Body of pancreas (tissue), 4 donors: ENCODE data around the gene LAMA4. TPM values are rescaled to one million over a fixed set of nuclear protein-coding genes. Genes with fewer than 3 reads are reported as not detected.

Experiments used
- ATAC-seq: fragments of 150-250 bp; one replicate; pipeline ENCODE4 v1.9.1; 2016
- DNase-seq, 4 donors: peaks; one replicate each; pipeline ENCODE4 v3.0.0-alpha.2; 2019
- H3K27ac ChIP-seq, 4 donors: fragments of 200-600 bp; sonication (generic); 1 replicate in 3 of 4; 2 replicates in 1 of 4; pipeline versions ENCODE4 v1.5.1 to v1.6.1; 2016 to 2019; ENCODE audit warnings: mild to moderate bottlenecking in 1 of 4, mixed read lengths in 1 of 4, moderate library complexity in 1 of 4
- H3K27me3 ChIP-seq, 2 donors: fragments of 200-600 bp; sonication (generic); one replicate each; pipeline ENCODE4 v1.6.0; 2016; ENCODE audit warnings: mild to moderate bottlenecking in 1 of 2
- H3K36me3 ChIP-seq, 2 donors: fragments of 200-600 bp; sonication (generic); replicated peaks in 1 of 2; 2 replicates each; pipeline ENCODE4 v1.5.1; 2016; ENCODE audit warnings: low read depth in 2 of 2; ENCODE audit not compliant: insufficient read depth in 1 of 2
- H3K4me1 ChIP-seq: fragments of 200-600 bp; sonication (generic); one replicate; pipeline ENCODE4 v1.6.0; 2016
- H3K4me3 ChIP-seq, 2 donors: fragments of 200-600 bp; sonication (generic); 1 replicate in 1 of 2; 2 replicates in 1 of 2; pipeline ENCODE4 v1.5.1; 2016 to 2019
- H3K9me3 ChIP-seq, 3 donors: fragments of 200-600 bp; sonication (generic); 1 replicate in 2 of 3; 2 replicates in 1 of 3; pipeline ENCODE4 v1.5.1; 2016
- POLR2A ChIP-seq, 3 donors: fragments of 450-650 bp; IDR thresholded peaks; one replicate each; pipeline ENCODE4 v1.6.1; 2016; ENCODE audit warnings: antibody characterized with exemption in 3 of 3, mild to moderate bottlenecking in 2 of 3
- WGBS, 2 donors: methylation state at CpG; one replicate each; pipeline ENCODE4 v1.1.5; 2017; 5-methylcytosine and 5-hydroxymethylcytosine counted together
- intact Hi-C: fragments of 100-400 bp; cut with DNase I; formaldehyde crosslinking; loops from one replicate; pipeline ENCODE4 v1.15.1; 2023
- total RNA-seq, 2 donors: library from RNA; depleted of rRNA; stranded (reverse); fragments of >200 nt; gene quantifications; one replicate each; pipeline ENCODE4 v1.1.0, GENCODE V29; 2016
- TF ChIP-seq, protein P1 (sequence below), 7 experiments: fragments of 450-650 bp in 4 of 7; fragments of 200-600 bp in 3 of 7; sonication (generic) in 3 of 7; IDR thresholded peaks; one replicate each; pipeline ENCODE4 v1.5.1; 2016 to 2019; ENCODE audit warnings: antibody characterized with exemption in 7 of 7

The LAMA4 gene
- total RNA-seq, 2 donors from 2014 or later: 10.6 to 27.0 TPM

DNA sequence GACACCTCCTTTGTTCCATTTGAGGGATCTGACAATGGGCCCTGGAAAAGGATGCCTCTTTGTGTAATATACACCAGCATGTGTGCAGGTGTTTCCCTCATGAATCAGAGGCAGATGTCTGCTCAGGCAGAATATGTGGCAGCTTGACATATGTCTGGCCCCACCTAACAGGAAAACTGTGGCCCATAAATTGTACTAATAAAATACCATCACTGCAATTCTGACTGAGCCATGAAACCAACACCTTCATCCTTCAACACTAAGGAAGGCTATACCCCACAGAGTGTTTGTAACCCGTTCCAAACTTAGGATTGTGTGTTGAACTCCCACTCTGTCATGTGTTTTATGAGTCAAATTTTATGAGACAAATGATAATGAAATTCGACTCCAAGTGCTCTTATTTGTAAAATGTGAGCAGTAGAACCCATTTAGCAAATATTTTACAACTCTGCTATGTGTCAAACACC is 22.7 kb downstream of the LAMA4 start:
- Histone ChIP-seq H3K27ac (no peak overlapping the region), H3K27me3 (no peaks in the 10 kb centered on the region), H3K9me3 (no peaks in the 10 kb centered on the region), H3K4me3 (no peak overlapping the region), H3K36me3 (no peaks in the 10 kb centered on the region), H3K4me1 (peaks cover 6% of the 10 kb centered on the region)
- 29 to 35% methylated on average over 2 of the region's 2 CpGs for WGBS, 2 donors
- no peak for DNase-seq
- TF ChIP-seq, protein P1, sequence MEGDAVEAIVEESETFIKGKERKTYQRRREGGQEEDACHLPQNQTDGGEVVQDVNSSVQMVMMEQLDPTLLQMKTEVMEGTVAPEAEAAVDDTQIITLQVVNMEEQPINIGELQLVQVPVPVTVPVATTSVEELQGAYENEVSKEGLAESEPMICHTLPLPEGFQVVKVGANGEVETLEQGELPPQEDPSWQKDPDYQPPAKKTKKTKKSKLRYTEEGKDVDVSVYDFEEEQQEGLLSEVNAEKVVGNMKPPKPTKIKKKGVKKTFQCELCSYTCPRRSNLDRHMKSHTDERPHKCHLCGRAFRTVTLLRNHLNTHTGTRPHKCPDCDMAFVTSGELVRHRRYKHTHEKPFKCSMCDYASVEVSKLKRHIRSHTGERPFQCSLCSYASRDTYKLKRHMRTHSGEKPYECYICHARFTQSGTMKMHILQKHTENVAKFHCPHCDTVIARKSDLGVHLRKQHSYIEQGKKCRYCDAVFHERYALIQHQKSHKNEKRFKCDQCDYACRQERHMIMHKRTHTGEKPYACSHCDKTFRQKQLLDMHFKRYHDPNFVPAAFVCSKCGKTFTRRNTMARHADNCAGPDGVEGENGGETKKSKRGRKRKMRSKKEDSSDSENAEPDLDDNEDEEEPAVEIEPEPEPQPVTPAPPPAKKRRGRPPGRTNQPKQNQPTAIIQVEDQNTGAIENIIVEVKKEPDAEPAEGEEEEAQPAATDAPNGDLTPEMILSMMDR (IDR thresholded peaks at IDR 0.05): no peak
- no peak for ATAC-seq
- intact Hi-C loops: no loop called here

DNA sequence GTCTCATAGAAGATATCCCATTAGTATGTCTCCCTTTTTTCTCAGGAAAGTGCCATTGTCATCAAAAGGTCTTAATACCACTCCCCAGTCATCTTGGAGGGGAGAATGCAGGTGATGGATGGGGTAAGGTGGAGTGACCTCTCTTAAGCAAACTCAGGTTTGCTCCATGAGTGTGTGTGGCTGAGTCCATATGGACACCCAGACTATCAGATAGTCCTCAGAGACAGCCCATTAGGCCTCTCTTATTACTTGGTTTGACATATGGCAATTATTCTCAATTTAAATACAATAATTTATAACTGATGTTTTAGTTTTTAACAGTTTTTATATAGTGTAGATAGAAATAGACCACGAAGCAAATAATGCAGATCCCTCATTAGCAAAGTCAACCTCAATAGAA is 23.2 kb downstream of the LAMA4 start:
- Histone ChIP-seq H3K36me3 (no peaks in the 10 kb centered on the region), H3K9me3 (no peaks in the 10 kb centered on the region), H3K4me1 (peaks cover 6% of the 10 kb centered on the region), H3K4me3 (no peak overlapping the region), H3K27me3 (no peaks in the 10 kb centered on the region), H3K27ac (no peak overlapping the region)
- ATAC-seq (no peak), DNase-seq (no peak)
- intact Hi-C loops: no loop called here
- no peak for TF ChIP-seq POLR2A (IDR thresholded peaks at IDR 0.05)
- TF ChIP-seq, protein P1 (IDR thresholded peaks at IDR 0.05): no peak
- 82 to 91% methylated on average over 1 of the region's 1 CpG for WGBS, 2 donors

DNA sequence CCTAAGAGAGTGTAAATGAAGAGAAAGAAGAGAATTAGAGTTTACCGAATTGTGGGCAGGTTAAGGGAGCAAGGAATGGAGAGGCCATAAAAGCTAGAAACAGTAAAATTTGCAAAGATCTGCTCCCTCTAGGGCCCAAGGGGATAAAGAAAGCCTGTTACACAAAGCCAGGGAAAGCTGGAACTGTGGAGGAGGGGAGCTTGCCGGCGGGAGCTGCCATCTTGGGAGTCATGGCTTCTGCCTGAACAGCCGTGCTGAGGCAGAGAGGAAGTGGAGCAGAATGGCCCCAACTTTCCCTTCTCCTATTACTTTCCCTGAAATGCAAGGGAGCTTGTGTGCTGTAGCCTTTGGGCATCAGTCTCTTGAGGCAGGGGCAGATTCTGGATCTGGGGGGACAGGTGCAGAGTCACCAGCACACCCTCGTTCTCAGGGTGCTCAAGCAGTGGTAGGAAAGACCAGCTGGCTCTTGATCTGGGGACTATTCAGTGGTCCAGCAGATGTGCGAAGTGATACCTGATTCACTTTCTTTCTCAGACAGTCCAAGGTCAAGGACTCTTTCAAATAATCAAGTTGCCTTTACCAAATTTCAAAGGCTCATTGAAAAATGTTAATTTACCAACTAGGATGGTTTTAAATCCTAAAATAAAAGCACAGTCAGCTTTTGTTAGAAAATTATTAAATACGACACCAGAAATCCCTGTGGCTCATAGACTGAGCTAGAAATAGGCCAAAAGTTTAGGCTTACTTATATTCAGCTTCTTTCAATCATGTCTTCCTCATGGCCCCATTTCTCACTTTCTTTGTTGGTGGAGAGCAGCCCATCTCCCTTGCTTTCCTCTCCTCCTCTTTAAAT is 25.7 kb downstream of the LAMA4 start:
- Histone ChIP-seq H3K27me3 (no peaks in the 10 kb centered on the region), H3K27ac (no peak overlapping the region), H3K9me3 (no peaks in the 10 kb centered on the region), H3K4me3 (no peak overlapping the region), H3K36me3 (no peaks in the 10 kb centered on the region), H3K4me1 (peaks cover 6% of the 10 kb centered on the region)
- TF ChIP-seq, protein P1 (IDR thresholded peaks at IDR 0.05): no peak
- TF ChIP-seq POLR2A (IDR thresholded peaks at IDR 0.05): no peak
- ATAC-seq: no peak
- intact Hi-C loops: no loop called here
- DNase-seq: no peak
- 87 to 92% methylated on average over 7 of the region's 7 CpGs for WGBS, 2 donors

DNA sequence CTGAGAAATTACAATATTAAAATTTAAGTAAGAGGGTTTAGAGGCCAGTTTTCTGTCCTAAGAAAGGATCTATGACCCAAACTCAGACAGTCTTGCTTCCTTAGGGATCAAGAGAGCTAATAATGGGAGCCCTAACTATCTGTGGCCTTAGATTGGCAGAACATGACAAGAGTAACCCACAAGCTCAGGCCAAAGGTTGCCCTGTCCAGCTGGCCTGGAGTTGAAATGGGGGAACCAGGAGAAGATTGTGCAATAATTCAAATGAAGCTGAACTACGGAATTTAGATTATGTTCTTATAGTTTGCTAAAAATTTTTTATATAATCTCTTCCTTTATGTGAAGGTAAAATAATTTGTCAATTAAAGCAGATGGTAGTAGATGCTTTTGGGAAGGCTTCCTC is 26.4 kb downstream of the LAMA4 start:
- H3K9me3 ChIP-seq: no peaks in the 10 kb centered on the region
- H3K4me3 ChIP-seq: no peak overlapping the region
- H3K36me3 ChIP-seq: no peaks in the 10 kb centered on the region
- no peak for TF ChIP-seq POLR2A (IDR thresholded peaks at IDR 0.05)
- TF ChIP-seq, protein P1 (IDR thresholded peaks at IDR 0.05): no peak
- 74 to 78% methylated on average over 1 of the region's 1 CpG for WGBS, 2 donors
- DNase-seq (no peak), ATAC-seq (no peak)
- no peak overlapping the region for H3K27ac ChIP-seq
- intact Hi-C loops: no loop called here
- H3K27me3 ChIP-seq: no peaks in the 10 kb centered on the region
- peaks cover 3% of the 10 kb centered on the region for H3K4me1 ChIP-seq

DNA sequence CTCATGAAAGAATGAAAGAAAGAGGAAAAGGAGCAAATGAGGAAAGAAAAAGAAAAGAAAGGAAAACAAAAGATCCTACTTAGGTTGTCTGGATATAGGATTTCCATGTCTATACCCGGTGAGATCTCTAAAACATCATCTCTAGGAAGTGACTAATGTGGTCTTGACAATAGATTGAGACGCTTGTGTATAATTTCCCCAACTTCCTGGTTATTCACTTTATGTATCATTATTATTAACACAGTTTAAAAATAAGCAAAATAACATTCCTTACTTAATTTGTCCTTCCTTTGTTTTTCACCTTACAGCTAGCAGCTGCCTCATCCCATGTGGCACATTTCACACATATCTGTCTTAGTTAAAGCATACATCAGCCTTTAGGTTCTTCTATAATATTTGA is 27.0 kb downstream of the LAMA4 start:
- H3K36me3 ChIP-seq: no peaks in the 10 kb centered on the region
- no peak for ATAC-seq
- H3K27me3 ChIP-seq: no peaks in the 10 kb centered on the region
- no peaks in the 10 kb centered on the region for H3K4me1 ChIP-seq
- intact Hi-C loops: no loop called here
- no peak for TF ChIP-seq POLR2A (IDR thresholded peaks at IDR 0.05)
- TF ChIP-seq, protein P1 (IDR thresholded peaks at IDR 0.05): no peak
- no peak for DNase-seq
- H3K9me3 ChIP-seq: no peaks in the 10 kb centered on the region
- no peak overlapping the region for H3K4me3 ChIP-seq
- H3K27ac ChIP-seq: no peak overlapping the region
- WGBS, 2 donors: 66 to 81% methylated on average over 2 of the region's 2 CpGs
